IPS-20b (cell line): ENCODE results near the gene CCDC51.
A peak's percentile ranks its signal among the peaks of the same experiment; 100 is the strongest.
"Not testable (repeated sequence)": the region's sequence is repeated elsewhere in the genome, so short reads cannot be mapped to it uniquely, and the experiment has no call there.

Experiments
- H3K27ac ChIP-seq: one replicate; pipeline ENCODE4 v1.5.1; 2013; ENCODE audit warnings: low read length
- H3K27me3 ChIP-seq: 2 replicates; pipeline ENCODE4 v1.6.1; 2013; ENCODE audit warnings: mild to moderate bottlenecking, low read length, inconsistent platforms; ENCODE audit not compliant: insufficient read depth
- H3K36me3 ChIP-seq: 2 replicates; pipeline ENCODE4 v1.6.1; 2013; ENCODE audit warnings: low read depth, mild to moderate bottlenecking, inconsistent platforms, low read length, moderate library complexity; ENCODE audit not compliant: insufficient read depth
- H3K4me1 ChIP-seq: 2 replicates; pipeline ENCODE4 v1.6.1; 2013; ENCODE audit warnings: mild to moderate bottlenecking, control low read depth, inconsistent platforms, low read length, moderate library complexity; ENCODE audit not compliant: insufficient read depth
- H3K4me3 ChIP-seq: 2 replicates; pipeline ENCODE4 v1.5.1; 2013; ENCODE audit warnings: mild to moderate bottlenecking, low read length, inconsistent platforms
- H3K9ac ChIP-seq: 2 replicates; pipeline ENCODE4 v1.6.1; 2013; ENCODE audit warnings: low read depth, mild to moderate bottlenecking, inconsistent platforms, low read length, moderate library complexity
- H3K9me3 ChIP-seq: 2 replicates; pipeline ENCODE4 v1.6.1; 2013; ENCODE audit warnings: mild to moderate bottlenecking, low read depth, low read length, inconsistent platforms; ENCODE audit not compliant: insufficient read depth

Gene CCDC51

DNA sequence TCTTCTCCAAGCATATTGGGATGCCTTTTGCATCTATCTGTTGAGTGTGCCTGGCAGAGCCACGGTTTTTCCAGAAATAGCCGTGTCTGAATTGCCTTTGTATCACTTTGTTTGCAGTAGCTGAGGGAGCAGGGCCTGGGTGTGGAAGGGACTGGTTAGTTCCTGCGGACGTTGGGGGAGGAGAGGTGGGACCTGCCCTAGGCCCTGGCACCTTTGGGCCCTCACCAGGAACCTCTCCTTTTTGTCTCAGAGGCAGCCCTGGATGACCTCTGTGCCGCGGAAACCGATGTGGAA, 25.3 kb upstream of the CCDC51 start:
- H3K27ac ChIP-seq, result peak overlapping the region; percentile 69
- H3K9ac ChIP-seq, result peak overlapping the region; percentile 43; the same call in 1 of the 2 replicates
- no peak overlapping the region for H3K4me3 ChIP-seq
- no peaks in the 10 kb centered on the region for H3K27me3 ChIP-seq
- H3K36me3 ChIP-seq, result peaks cover 49% of the 10 kb centered on the region
- H3K9me3 ChIP-seq, result no peaks in the 10 kb centered on the region
- H3K4me1 ChIP-seq, result peaks cover 4% of the 10 kb centered on the region; the same call in 1 of the 2 replicates

DNA sequence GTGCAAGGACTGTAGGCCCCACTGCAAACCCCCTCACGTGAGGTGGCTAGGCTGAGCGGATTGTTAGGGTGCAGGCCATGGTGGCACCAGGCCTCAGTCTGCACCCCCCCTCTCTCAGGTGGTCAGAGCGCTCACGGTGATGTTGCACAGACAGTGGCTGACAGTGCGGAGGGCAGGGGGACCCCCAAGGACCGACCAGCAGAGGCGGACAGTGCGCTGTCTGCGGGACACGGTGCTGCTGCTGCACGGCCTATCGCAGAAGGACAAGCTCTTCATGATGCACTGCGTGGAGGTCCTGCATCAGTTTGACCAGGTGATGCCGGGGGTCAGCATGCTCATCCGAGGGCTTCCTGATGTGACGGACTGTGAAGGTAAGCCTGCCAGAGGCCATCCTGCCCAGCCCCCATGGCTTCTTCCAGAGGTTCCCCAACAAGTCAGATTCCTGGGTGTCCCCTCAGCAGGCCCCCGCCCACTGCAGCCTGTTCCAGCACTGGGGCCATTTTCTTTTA, 24.8 kb upstream of the CCDC51 start:
- peak overlapping the region; percentile 43; the same call in 1 of the 2 replicates for H3K9ac ChIP-seq
- peaks cover 49% of the 10 kb centered on the region for H3K36me3 ChIP-seq

DNA sequence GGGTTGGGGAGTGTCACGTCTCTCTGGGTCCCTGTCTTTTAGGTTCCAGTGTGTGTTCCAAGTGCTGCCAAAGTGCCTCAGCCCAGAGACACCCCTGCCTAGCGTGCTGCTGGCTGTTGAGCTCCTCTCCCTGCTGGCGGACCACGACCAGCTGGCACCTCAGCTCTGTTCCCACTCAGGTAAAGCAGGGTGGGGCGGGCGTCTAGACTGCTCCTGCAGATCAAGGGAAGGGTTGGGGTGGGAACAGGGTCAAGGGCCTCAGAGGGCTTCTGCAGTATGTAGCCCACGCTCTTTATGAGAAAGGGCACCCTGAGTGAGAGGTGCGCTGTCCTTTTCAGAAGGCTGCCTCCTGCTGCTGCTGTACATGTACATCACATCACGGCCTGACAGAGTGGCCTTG, 23.8 kb upstream of the CCDC51 start:
- no peak overlapping the region for H3K27ac ChIP-seq
- no peak overlapping the region for H3K4me3 ChIP-seq
- peaks cover 49% of the 10 kb centered on the region for H3K36me3 ChIP-seq
- no peaks in the 10 kb centered on the region for H3K27me3 ChIP-seq
- H3K9me3 ChIP-seq, result no peaks in the 10 kb centered on the region
- no peak overlapping the region for H3K9ac ChIP-seq
- peaks cover 4% of the 10 kb centered on the region; the same call in 1 of the 2 replicates for H3K4me1 ChIP-seq

More for the DNA sequence above, 24.8 kb upstream of the CCDC51 start:
- H3K9me3 ChIP-seq, result no peaks in the 10 kb centered on the region
- H3K27me3 ChIP-seq, result no peaks in the 10 kb centered on the region
- H3K4me3 ChIP-seq, result no peak overlapping the region
- peaks cover 4% of the 10 kb centered on the region; the same call in 1 of the 2 replicates for H3K4me1 ChIP-seq
- H3K27ac ChIP-seq, result peak overlapping the region; percentile 69

DNA sequence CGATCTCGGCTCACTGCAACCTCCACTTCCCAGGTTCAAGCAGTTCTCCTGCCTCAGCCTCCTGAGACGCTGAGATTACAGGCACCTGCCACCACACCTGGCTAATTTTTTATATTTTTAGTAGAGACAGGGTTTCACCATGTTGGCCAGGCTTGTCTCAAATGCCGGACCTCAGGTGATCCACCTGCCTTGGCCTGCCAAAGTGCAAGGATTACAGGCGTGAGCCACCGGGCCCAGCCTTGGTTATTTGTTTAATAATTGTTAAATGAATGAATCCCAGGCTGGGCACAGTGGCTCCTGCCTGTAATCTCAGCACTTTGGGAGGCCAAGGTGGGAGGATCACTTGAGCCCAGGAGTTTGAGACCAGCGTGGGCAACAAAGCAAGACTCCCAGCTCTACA, 21.8 kb upstream of the CCDC51 start:
- H3K36me3 ChIP-seq, result peaks cover 41% of the 10 kb centered on the region
- H3K4me1 ChIP-seq, H3K9me3 ChIP-seq, H3K27ac ChIP-seq, H3K9ac ChIP-seq, H3K4me3 ChIP-seq, H3K27me3 ChIP-seq: not testable (repeated sequence)

DNA sequence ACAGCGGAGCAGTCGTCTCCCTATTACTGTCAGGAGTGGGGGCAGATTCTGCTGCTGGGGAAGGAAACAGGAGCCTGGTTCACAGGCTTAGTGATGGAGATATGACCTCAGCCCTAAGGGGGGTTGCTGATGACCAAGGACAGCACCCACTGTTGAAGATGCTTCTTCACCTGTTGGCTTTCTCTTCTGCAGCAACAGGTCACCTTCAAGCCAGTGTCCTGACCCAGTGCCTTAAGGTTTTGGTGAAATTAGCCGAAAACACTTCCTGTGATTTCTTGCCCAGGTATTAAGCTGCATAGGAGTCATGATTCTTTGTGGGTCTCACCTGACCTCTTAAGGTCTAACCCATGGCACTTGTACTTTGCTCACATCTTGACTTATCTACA, 20.6 kb upstream of the CCDC51 start:
- peaks cover 52% of the 10 kb centered on the region for H3K36me3 ChIP-seq
- no peaks in the 10 kb centered on the region for H3K9me3 ChIP-seq
- H3K4me3 ChIP-seq, result no peak overlapping the region
- no peaks in the 10 kb centered on the region for H3K4me1 ChIP-seq
- no peak overlapping the region for H3K27ac ChIP-seq
- H3K9ac ChIP-seq, result no peak overlapping the region
- H3K27me3 ChIP-seq, result no peaks in the 10 kb centered on the region

DNA sequence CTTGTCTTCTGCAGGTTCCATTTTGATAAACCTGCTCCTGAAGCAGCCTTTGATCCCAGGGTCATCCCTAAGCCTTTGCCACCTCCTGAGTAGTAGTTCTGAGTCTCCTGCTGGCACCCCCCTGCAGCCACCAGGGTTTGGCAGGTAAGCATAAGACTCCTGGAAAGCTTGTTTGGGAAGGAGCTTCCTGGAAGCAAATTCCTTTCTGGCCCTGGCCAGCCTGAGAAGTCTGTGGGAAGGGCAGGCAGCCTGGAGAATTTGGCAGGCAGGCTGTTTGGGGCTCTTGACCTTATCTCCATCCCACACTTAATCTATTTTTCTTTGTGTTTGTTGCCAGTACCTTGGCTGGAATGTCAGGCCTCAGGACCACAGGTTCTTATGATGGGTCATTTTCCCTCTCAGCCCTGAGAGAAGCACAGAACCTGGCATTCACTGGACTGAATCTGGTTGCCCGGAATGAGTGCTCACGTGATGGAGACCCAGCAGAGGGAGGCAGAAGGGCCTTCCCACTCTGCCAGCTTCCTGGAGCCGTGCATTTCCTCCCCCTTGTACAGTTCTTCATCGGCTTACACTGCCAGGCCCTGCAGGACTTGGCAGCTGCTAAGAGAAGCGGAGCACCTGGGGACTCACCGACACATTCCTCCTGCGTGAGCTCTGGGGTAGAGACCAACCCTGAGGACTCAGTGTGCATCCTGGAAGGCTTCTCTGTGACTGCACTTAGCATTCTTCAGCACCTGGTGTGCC, 20.0 kb upstream of the CCDC51 start:
- Histone ChIP-seq H3K9me3 (no peaks in the 10 kb centered on the region), H3K36me3 (peaks cover 57% of the 10 kb centered on the region), H3K27ac (no peak overlapping the region), H3K9ac (no peak overlapping the region), H3K4me1 (no peaks in the 10 kb centered on the region), H3K27me3 (no peaks in the 10 kb centered on the region), H3K4me3 (no peak overlapping the region)

DNA sequence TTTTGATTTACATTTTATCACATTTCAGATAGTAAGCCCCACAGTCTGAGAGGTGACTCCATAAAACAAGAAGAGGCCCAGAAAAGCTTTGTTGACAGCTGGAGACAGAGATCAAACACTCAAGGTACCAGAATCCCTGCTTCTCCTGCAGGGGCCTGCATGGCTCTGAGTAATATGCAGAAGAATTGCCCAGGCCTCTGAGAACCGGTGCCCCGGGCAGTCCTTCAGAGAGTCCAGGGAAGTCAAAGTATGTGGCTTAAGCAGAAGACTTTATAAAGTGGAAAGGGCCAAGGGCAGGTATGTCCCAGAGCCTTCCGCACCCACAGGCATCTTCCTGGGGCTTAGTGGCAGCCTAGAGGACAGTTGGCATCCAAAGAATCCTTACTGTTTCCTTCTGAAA, 19.4 kb upstream of the CCDC51 start:
- no peaks in the 10 kb centered on the region for H3K27me3 ChIP-seq
- no peaks in the 10 kb centered on the region for H3K4me1 ChIP-seq
- no peaks in the 10 kb centered on the region for H3K9me3 ChIP-seq
- H3K9ac ChIP-seq, result no peak overlapping the region
- H3K36me3 ChIP-seq, result peaks cover 63% of the 10 kb centered on the region
- no peak overlapping the region for H3K27ac ChIP-seq
- no peak overlapping the region for H3K4me3 ChIP-seq

DNA sequence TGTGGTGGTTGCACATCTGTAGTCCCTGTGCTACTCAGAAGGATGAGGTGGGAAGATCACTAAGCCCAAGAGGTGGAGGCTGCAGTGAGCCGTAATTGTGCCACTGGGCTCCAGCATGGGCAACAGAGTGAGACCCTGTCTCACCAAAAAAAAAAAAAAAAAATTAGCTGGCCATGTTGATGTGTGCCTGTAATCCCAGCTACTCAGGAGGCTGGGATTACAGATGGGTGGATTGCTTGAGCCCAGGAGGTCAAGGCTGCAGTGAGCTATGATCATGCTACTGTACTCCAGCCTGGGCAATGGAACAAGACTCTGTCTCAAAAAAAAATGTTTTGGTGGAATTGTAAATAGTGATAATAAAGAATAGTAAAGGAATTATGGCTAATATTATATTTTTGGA, 16.5 kb upstream of the CCDC51 start:
- Histone ChIP-seq H3K4me1 (no peaks in the 10 kb centered on the region), H3K9me3 (no peaks in the 10 kb centered on the region), H3K4me3 (no peak overlapping the region), H3K9ac (no peak overlapping the region), H3K36me3 (peaks cover 92% of the 10 kb centered on the region), H3K27me3 (no peaks in the 10 kb centered on the region), H3K27ac (no peak overlapping the region)

DNA sequence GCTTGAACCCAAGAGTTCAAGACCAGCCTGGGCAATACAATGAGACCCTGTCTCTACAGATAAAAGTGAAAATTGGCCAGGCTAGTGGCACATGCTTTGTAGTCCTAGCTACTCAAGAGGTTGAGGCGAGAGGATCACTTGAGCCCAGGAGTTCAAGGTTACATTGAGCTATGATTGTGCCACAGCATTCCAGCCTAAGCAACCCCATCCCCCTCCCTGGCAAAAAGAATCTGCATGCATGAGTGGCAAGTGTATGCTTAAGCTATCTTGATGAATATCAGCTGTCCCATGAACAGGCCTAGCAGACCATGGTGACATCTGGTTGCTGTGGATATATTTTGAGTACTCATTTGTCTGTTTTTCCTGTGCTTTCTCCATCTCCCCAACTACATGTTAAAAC, 11.4 kb upstream of the CCDC51 start:
- H3K9me3 ChIP-seq, result no peaks in the 10 kb centered on the region
- H3K4me1 ChIP-seq, result peaks cover 5% of the 10 kb centered on the region
- H3K27ac ChIP-seq, result no peak overlapping the region
- H3K4me3 ChIP-seq, result no peak overlapping the region
- no peak overlapping the region for H3K9ac ChIP-seq
- H3K27me3 ChIP-seq, result no peaks in the 10 kb centered on the region
- peaks cover 65% of the 10 kb centered on the region for H3K36me3 ChIP-seq

DNA sequence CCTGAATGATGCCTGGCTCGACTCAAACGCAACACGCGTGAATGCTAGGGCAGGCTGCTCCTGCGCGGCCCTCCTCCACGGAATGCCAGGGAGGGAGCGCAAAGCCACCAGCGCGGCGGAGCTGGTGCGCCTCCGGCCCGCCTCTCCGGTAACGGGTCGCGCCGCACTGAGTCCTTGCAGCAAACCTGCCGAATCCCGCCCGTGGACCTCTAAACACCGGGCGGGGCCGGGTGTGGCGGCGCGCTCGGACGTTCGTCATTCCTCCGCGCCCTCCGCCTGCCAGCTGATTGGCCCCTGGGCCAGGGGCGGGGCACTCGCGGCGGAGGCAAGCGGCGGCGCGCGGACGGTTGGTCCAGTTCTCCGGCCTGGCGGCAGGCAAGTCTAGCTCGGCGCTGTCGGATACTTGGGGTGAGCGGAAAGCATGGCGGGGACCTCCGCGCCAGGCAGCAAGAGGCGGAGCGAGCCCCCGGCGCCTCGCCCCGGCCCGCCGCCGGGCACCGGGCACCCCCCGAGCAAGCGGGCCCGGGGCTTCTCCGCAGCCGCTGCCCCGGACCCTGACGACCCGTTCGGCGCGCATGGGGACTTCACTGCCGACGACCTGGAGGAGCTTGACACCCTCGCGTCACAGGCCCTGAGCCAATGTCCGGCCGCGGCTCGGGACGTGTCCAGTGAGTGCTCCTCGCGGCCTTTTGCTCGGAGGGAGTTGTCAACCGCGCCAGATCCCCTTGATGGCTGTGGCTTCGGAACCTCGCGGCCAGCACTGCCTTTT, 6.7 kb upstream of the CCDC51 start, which contains the start of gene ATRIP:
TSS of gene ATRIP (plus strand) at position 313 of the 769 bp plus-strand sequence. CDS start at position 422, 109 bp downstream.
- peak within 1 kb of the TSS; percentile 99 for H3K4me3 ChIP-seq
- H3K36me3 ChIP-seq, result peaks cover 51% of the 10 kb centered on the region
- H3K9ac ChIP-seq, result peak within 1 kb of the TSS; percentile 95
- no peaks in the 10 kb centered on the region for H3K27me3 ChIP-seq
- H3K4me1 ChIP-seq, result peaks cover 6% of the 10 kb centered on the region
- H3K9me3 ChIP-seq, result no peaks in the 10 kb centered on the region
- no peak within 1 kb of the TSS for H3K27ac ChIP-seq

DNA sequence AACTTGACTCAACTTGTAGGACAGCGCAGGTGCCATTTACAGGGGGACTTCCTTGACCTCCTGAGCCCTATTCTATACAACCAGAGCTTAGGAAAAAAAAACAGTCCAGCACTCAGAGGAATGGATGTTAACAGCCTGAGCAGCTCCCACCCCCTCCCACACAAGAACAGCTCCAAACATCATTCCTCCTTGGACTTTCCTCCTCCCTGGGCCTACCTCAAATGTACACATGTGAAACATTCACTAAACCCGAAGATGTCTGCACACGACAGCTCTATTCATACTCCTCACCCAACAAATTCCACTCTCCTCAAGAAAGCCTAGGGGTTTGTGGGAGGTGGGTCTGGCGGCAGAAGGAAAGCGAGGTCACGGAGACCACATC, 6.1 kb upstream of the CCDC51 start:
- Histone ChIP-seq H3K27me3 (no peaks in the 10 kb centered on the region), H3K9me3 (no peaks in the 10 kb centered on the region), H3K27ac (no peak overlapping the region)

More for the DNA sequence above, 6.1 kb upstream of the CCDC51 start:
- peak overlapping the region; percentile 99 for H3K4me3 ChIP-seq
- peaks cover 10% of the 10 kb centered on the region for H3K4me1 ChIP-seq
- H3K9ac ChIP-seq, result peak overlapping the region; percentile 95
- peaks cover 49% of the 10 kb centered on the region for H3K36me3 ChIP-seq
